HEK293T (cell line): ENCODE results near the gene COL23A1.
"Not testable (repeated sequence)": the region's sequence is repeated elsewhere in the genome, so short reads cannot be mapped to it uniquely, and the experiment has no call there.

Experiments
- CTCF ChIA-PET: fragments of 350-600 bp; formaldehyde crosslinking; extraction: SDS; loops from one replicate; lab custom pipeline; 2021; ENCODE audit warnings: antibody characterized with exemption, inconsistent platforms; lab: Yijun Ruan, JAX
- POLR2A ChIA-PET: fragments of 350-600 bp; formaldehyde crosslinking; extraction: SDS; loops from one replicate; lab custom pipeline; 2020; ENCODE audit warnings: antibody characterized with exemption, inconsistent platforms; lab: Yijun Ruan, JAX
- DNase-seq: peaks from one replicate; pipeline ENCODE4 v3.0.0; 2012; ENCODE audit warnings: mixed read lengths; ENCODE audit errors: extremely low spot score
- ARNT ChIP-seq: fragments of 450-650 bp; IDR thresholded peaks from 2 replicates; pipeline ENCODE4 v1.6.1; 2017; ENCODE audit warnings: mild to moderate bottlenecking
- BHLHE40 ChIP-seq: fragments of 450-650 bp; IDR thresholded peaks from 2 replicates; pipeline ENCODE4 v1.6.1; 2016; ENCODE audit warnings: mild to moderate bottlenecking, moderate library complexity, borderline replicate concordance
- CTBP1 ChIP-seq: fragments of 450-650 bp; IDR thresholded peaks from 2 replicates; pipeline ENCODE4 v1.6.1; 2016; ENCODE audit warnings: borderline replicate concordance
- ELF4 ChIP-seq: fragments of 450-650 bp; IDR thresholded peaks from 2 replicates; pipeline ENCODE4 v1.6.1; 2017; ENCODE audit warnings: antibody characterized with exemption
- FOXA1 ChIP-seq: fragments of 450-650 bp; IDR thresholded peaks from 2 replicates; pipeline ENCODE4 v1.6.1; 2016; ENCODE audit warnings: mild to moderate bottlenecking
- FOXK2 ChIP-seq: fragments of 450-650 bp; IDR thresholded peaks from 2 replicates; pipeline ENCODE4 v1.6.1; 2016; ENCODE audit warnings: mild to moderate bottlenecking
- FOXM1 ChIP-seq: fragments of 450-650 bp; IDR thresholded peaks from 2 replicates; pipeline ENCODE4 v1.6.1; 2017; ENCODE audit warnings: mild to moderate bottlenecking, borderline replicate concordance
- HDGF ChIP-seq: fragments of 450-650 bp; IDR thresholded peaks from 2 replicates; pipeline ENCODE4 v1.6.1; 2017; ENCODE audit warnings: antibody characterized with exemption, borderline replicate concordance
- L3MBTL2 ChIP-seq: fragments of 450-650 bp; conservative IDR thresholded peaks from 2 replicates; pipeline ENCODE4 v1.6.1; 2016; ENCODE audit warnings: mild to moderate bottlenecking
- LEF1 ChIP-seq: fragments of 450-650 bp; IDR thresholded peaks from 2 replicates; pipeline ENCODE4 v1.6.1; 2017; ENCODE audit warnings: mild to moderate bottlenecking, borderline replicate concordance
- NFRKB ChIP-seq: fragments of 450-650 bp; IDR thresholded peaks from 2 replicates; pipeline ENCODE4 v1.6.1; 2016; ENCODE audit warnings: mild to moderate bottlenecking, moderate library complexity
- SP1 ChIP-seq: fragments of 450-650 bp; IDR thresholded peaks from 2 replicates; pipeline ENCODE4 v1.6.1; 2017
- SUZ12 ChIP-seq: fragments of 450-650 bp; IDR thresholded peaks from 2 replicates; pipeline ENCODE4 v1.6.1; 2016; ENCODE audit warnings: mild to moderate bottlenecking
- TARDBP ChIP-seq: fragments of 450-650 bp; IDR thresholded peaks from 2 replicates; pipeline ENCODE4 v1.6.1; 2016
- ZNF384 ChIP-seq: fragments of 450-650 bp; IDR thresholded peaks from 2 replicates; pipeline ENCODE4 v1.6.1; 2016
- TF ChIP-seq, protein P1 (sequence below): fragments of 450-650 bp; IDR thresholded peaks from 2 replicates; pipeline ENCODE4 v1.6.1; 2016

Gene COL23A1

DNA sequence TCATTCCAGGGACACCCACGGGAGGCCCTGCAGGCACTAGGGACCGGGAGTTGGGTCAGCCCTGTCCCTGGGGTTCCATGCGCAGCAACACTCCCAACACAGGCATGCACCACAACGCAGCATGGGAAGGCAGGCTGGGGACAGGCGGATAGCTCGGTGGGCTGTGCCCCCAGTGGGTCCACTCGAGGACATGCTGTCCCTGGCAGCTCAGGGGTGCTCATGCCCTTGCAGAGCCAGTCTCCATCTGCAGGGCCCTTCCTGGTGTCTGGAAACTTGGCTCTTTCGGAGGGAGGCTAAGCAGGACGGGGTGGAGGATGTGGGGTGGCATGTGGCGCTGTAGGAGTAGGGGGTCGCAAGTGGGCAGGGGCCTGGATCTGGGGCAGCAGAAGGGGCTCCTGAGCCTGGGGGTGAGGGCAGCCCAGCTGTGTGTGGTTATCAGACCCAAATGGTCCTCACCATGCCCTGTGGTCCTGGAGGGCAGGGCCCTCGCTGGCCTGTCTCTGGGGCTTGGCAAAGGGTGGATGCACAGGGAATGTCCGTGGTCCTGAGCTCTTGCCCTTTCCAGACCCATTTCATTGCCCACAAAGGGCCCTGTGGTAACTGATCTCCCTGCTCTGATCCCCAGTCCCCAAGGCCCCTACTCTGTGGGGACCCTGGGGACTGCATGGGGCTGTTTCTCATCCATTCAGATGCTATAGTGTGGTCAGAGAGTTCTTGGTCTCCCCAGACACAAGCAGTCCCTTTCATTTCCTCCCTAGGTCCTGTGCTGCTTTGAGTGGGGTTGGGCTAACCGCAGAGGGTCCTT lies 267.3 kb downstream of the COL23A1 start:
- ChIA-PET POLR2A (no interaction called here), CTCF (no interaction called here)
- TF ChIP-seq ZNF384 (no peak), NFRKB (no peak), FOXK2 (no peak), ELF4 (no peak), FOXA1 (no peak), L3MBTL2 (no peak), CTBP1 (no peak), FOXM1 (no peak), TARDBP (no peak), BHLHE40 (no peak), HDGF (no peak), ARNT (no peak)
- TF ChIP-seq, protein P1, sequence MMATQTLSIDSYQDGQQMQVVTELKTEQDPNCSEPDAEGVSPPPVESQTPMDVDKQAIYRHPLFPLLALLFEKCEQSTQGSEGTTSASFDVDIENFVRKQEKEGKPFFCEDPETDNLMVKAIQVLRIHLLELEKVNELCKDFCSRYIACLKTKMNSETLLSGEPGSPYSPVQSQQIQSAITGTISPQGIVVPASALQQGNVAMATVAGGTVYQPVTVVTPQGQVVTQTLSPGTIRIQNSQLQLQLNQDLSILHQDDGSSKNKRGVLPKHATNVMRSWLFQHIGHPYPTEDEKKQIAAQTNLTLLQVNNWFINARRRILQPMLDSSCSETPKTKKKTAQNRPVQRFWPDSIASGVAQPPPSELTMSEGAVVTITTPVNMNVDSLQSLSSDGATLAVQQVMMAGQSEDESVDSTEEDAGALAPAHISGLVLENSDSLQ: no peak
- DNase-seq: no peak

GRCh38 chr5:178320281-178320855 lies 269.8 kb downstream of the COL23A1 start:
- no peak for TF ChIP-seq ARNT
- TF ChIP-seq L3MBTL2: no peak
- ChIA-PET CTCF (no interaction called here), POLR2A (no interaction called here)
- no peak for DNase-seq

- TF ChIP-seq SP1: no peak
- TF ChIP-seq BHLHE40: no peak
- no peak for TF ChIP-seq FOXA1
- TF ChIP-seq LEF1: no peak
- no peak for DNase-seq
- CTCF ChIA-PET: no interaction called here
- POLR2A ChIA-PET: no interaction called here
Measured at GRCh38 chr5:178319541-178320041, 270.6 kb downstream of the COL23A1 start.

DNA sequence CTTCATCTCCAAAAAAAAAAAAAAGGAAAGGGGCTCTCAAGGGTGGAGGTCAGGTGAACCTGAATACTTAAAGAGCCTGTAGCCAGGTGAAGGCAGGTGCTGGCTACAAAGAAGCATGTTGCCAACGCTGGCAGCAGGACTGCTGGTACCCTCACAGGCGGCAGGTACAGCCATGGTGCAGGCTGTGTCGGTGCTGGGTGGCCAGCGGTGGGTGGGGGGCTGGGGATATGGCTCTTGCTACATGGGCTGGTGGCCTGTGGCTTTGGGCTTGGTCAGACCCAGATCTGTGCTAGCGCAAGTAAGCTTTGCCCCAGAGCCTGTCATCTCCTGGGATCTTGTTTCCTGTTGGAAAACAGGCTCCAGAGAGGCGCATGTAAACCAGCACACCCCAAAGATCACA lies 271.3 kb downstream of the COL23A1 start:
- ChIA-PET POLR2A (interaction anchor here (0.6 kb wide), 1 partner anchor 117 kb away, joined by 3 read pairs; no protein-coding TSS in a partner anchor), CTCF (no interaction called here)
- TF ChIP-seq ZNF384: no peak
- no peak for TF ChIP-seq LEF1
- TF ChIP-seq BHLHE40: no peak
- no peak for TF ChIP-seq ELF4
- no peak for TF ChIP-seq CTBP1
- TF ChIP-seq FOXM1: no peak
- no peak for TF ChIP-seq SP1
- no peak for TF ChIP-seq L3MBTL2
- no peak for TF ChIP-seq HDGF
- no peak for TF ChIP-seq TARDBP
- TF ChIP-seq ARNT: no peak
- no peak for TF ChIP-seq NFRKB
- TF ChIP-seq, protein P1: no peak
- no peak for TF ChIP-seq FOXA1
- no peak for TF ChIP-seq SUZ12
- TF ChIP-seq FOXK2: no peak
- no peak for DNase-seq

DNA sequence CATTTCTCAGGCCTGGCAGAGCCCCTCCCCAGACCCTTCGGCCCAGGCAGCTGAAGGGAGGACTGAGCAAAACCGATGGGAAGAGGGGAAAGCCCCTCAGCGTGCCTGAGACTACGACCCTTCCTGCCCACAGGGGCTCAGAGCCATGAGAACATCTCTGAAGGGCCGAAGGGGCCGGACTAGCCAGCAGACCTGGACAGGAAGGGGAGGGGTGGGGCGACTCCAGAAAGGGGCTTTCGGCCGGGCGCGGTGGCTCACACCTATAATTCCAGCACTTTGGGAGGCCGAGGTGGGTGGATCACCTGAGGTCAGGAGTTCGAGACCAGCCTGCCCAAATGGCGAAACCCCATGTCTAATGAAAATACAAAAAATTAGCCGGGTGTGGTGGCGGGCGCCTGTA lies 271.8 kb downstream of the COL23A1 start:
- no peak for DNase-seq
- POLR2A ChIA-PET: no interaction called here
- TF ChIP-seq L3MBTL2 (no peak), BHLHE40 (no peak), TARDBP (no peak), FOXK2 (no peak), HDGF (no peak), NFRKB (no peak), ARNT (no peak), FOXA1 (no peak), SUZ12 (no peak)
- TF ChIP-seq, protein P1: no peak
- CTCF ChIA-PET: no interaction called here

- CTCF ChIA-PET, DNase-seq, POLR2A ChIA-PET: not testable (repeated sequence)
Measured at GRCh38 chr5:178317727-178318126, 272.5 kb downstream of the COL23A1 start.
